OCI-LY1 (cell line): ENCODE results near the gene HDLBP.

Source experiments
- H2AFZ ChIP-seq: fragments of 200-600 bp; sonication (generic), shearing (Covaris generic); 2 replicates; pipeline ENCODE4 v1.6.0; 2014; ENCODE audit warnings: antibody characterized with exemption, mild to moderate bottlenecking, low read length
- H3F3A ChIP-seq: fragments of 200-600 bp; sonication (generic), shearing (Covaris generic); 2 replicates; pipeline ENCODE4 v1.6.0; 2014; ENCODE audit warnings: mild to moderate bottlenecking, antibody characterized with exemption, low read length, moderate library complexity; ENCODE audit not compliant: insufficient read depth
- H3K27ac ChIP-seq: fragments of 200-600 bp; sonication (generic); 2 replicates; pipeline ENCODE4 v1.5.1; 2014; ENCODE audit warnings: low read length, mixed run types, mild to moderate bottlenecking, low read depth; ENCODE audit not compliant: poor library complexity, severe bottlenecking
- H3K27me3 ChIP-seq: fragments of 200-600 bp; sonication (generic); 2 replicates; pipeline ENCODE4 v1.6.0; 2014; ENCODE audit warnings: antibody characterized with exemption, mild to moderate bottlenecking, low read length, moderate library complexity; ENCODE audit not compliant: insufficient read depth
- H3K36me3 ChIP-seq: fragments of 200-600 bp; sonication (generic); 2 replicates; pipeline ENCODE4 v1.6.1; 2014; ENCODE audit warnings: mild to moderate bottlenecking, antibody characterized with exemption, low read length, moderate library complexity, mixed read lengths; ENCODE audit not compliant: insufficient read depth
- H3K4me1 ChIP-seq: fragments of 200-600 bp; sonication (generic); 2 replicates; pipeline ENCODE4 v1.5.1; 2014; ENCODE audit warnings: mild to moderate bottlenecking, low read length, moderate library complexity; ENCODE audit not compliant: insufficient read depth, severe bottlenecking
- H3K4me2 ChIP-seq: fragments of 200-600 bp; sonication (generic), shearing (Covaris generic); 2 replicates; pipeline ENCODE4 v1.6.1; 2014; ENCODE audit warnings: low read length
- H3K4me3 ChIP-seq: fragments of 200-600 bp; sonication (generic); 2 replicates; pipeline ENCODE4 v1.5.1; 2014; ENCODE audit warnings: low read length, low read depth, mild to moderate bottlenecking, mixed read lengths; ENCODE audit not compliant: poor library complexity, severe bottlenecking
- H3K79me2 ChIP-seq: fragments of 200-600 bp; shearing (Covaris generic); 2 replicates; pipeline ENCODE4 v1.6.1; 2016; ENCODE audit warnings: mixed run types, low read length, mixed read lengths; ENCODE audit not compliant: insufficient read depth
- H3K9ac ChIP-seq: fragments of 200-600 bp; sonication (generic), shearing (Covaris generic); 2 replicates; pipeline ENCODE4 v1.6.1; 2014; ENCODE audit warnings: mild to moderate bottlenecking, low read length, mixed read lengths
- H3K9me2 ChIP-seq: fragments of 200-600 bp; sonication (generic), shearing (Covaris generic); 2 replicates; pipeline ENCODE4 v1.6.1; 2014; ENCODE audit warnings: low read depth, mild to moderate bottlenecking, low read length, mixed read lengths
- H3K9me3 ChIP-seq: fragments of 200-600 bp; shearing (Covaris generic); 2 replicates; pipeline ENCODE4 v1.6.1; 2014; ENCODE audit warnings: low read length, mixed read lengths
- H4K20me1 ChIP-seq: fragments of 200-600 bp; sonication (generic), shearing (Covaris generic); 2 replicates; pipeline ENCODE4 v1.6.0; 2016; ENCODE audit warnings: mild to moderate bottlenecking, low read length; ENCODE audit not compliant: insufficient read depth
- EZH2 ChIP-seq: fragments of 200-600 bp; sonication (generic), shearing (Covaris generic); IDR thresholded peaks from 2 replicates; pipeline ENCODE4 v1.8.0; 2017; ENCODE audit warnings: borderline replicate concordance, mixed run types, mild to moderate bottlenecking, antibody characterized with exemption, low read length, moderate library complexity, mixed read lengths
- TF ChIP-seq, protein P1 (sequence below): fragments of 200-600 bp; sonication (generic), shearing (Covaris generic); IDR thresholded peaks from 2 replicates; pipeline ENCODE4 v1.5.1; 2017; ENCODE audit warnings: mild to moderate bottlenecking, antibody characterized with exemption, low read length, moderate library complexity, mixed read lengths

The HDLBP gene

DNA sequence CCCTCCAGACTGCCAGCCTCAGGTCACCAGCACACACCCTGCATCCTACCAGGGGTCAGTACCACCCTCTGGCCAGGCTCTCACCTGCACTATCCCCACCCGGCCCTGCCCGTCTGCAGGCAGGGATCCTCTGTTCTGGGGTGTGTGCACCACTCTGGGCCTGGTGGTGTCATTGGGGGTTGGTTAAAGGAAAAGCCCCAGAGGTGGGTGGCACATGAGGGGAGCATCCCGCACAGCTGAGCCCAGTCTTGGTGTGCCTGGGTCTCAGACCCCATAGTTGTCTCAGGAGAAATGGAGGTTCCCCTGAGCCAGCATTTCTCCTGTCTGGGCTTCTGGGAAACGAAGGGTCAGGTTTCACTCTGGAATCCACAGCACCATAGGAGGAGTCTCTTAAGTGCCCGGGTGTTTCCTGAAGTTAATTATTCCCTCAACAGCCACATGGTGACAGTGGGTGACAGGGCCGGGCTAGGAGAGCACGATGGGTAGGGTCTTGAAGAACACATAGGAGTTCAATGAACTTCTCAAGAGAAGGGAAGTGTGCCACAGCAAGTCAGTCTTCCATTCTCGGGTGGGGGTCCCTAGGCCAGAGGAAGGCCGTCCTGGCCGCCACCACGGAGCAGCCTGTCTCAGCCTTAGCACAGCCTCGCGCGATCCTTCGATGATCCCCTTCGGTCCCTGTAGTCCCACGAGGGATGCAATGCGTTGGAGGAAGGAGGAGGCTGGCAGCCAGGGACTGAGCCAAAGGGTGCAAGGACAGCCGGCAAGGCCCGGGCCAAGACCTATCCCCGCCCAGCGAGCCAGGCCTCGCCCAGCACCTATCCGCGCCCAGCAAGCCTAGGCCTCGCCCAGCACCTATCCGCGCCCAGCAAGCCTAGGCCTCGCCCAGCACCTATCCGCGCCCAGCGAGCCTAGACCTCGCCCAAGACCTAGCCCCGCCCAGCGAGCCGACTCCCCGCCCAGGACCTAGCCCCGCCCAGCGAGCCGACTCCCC is 39.5 kb upstream of the HDLBP start:
- peak overlapping the region; percentile 54; the same call in 1 of the 2 replicates for H3K4me2 ChIP-seq
- peak overlapping the region; percentile 47 for H3K4me3 ChIP-seq
- H3K27me3 ChIP-seq, result no peaks in the 10 kb centered on the region; the same call in 1 of the 2 replicates
- H3K79me2 ChIP-seq, result no peaks in the 10 kb centered on the region
- H4K20me1 ChIP-seq, result no peaks in the 10 kb centered on the region
- H3K4me1 ChIP-seq, result peaks cover 17% of the 10 kb centered on the region
- H3K27ac ChIP-seq, result peak overlapping the region; percentile 45
- no peak overlapping the region for H3K9ac ChIP-seq
- H3K9me3 ChIP-seq, result no peaks in the 10 kb centered on the region
- no peaks in the 10 kb centered on the region for H3K9me2 ChIP-seq
- 0 out of 2 replicates have a peak, but pooled peaks cover 11% of the 10 kb centered on the region for H3F3A ChIP-seq
- H2AFZ ChIP-seq, result no peak overlapping the region
- no peak for TF ChIP-seq EZH2
- TF ChIP-seq, protein P1, sequence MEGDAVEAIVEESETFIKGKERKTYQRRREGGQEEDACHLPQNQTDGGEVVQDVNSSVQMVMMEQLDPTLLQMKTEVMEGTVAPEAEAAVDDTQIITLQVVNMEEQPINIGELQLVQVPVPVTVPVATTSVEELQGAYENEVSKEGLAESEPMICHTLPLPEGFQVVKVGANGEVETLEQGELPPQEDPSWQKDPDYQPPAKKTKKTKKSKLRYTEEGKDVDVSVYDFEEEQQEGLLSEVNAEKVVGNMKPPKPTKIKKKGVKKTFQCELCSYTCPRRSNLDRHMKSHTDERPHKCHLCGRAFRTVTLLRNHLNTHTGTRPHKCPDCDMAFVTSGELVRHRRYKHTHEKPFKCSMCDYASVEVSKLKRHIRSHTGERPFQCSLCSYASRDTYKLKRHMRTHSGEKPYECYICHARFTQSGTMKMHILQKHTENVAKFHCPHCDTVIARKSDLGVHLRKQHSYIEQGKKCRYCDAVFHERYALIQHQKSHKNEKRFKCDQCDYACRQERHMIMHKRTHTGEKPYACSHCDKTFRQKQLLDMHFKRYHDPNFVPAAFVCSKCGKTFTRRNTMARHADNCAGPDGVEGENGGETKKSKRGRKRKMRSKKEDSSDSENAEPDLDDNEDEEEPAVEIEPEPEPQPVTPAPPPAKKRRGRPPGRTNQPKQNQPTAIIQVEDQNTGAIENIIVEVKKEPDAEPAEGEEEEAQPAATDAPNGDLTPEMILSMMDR, result no peak
- peaks cover 53% of the 10 kb centered on the region for H3K36me3 ChIP-seq

DNA sequence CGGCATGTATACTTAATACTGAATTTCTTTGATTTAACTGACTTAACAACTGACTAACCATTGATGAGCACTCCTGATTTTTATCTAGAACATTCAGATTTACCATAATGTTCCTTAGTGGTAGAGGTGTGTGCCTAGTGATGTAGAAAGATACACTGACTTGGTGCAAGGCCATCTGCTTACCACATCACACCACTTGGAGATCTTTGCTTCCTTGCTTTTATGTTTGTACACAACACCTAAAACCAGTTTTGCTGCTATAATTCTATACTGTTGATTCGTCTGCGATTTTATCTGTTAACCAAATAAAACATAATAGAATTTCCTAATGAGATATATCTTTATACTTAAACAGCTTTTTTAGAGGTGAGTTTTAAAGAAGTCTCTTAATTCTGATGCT is 36.8 kb upstream of the HDLBP start:
- no peaks in the 10 kb centered on the region for H4K20me1 ChIP-seq
- 0 out of 2 replicates have a peak, but pooled peaks cover 11% of the 10 kb centered on the region for H3F3A ChIP-seq
- TF ChIP-seq EZH2, result no peak
- TF ChIP-seq, protein P1, result no peak
- no peaks in the 10 kb centered on the region for H3K9me3 ChIP-seq
- H3K4me2 ChIP-seq, result no peak overlapping the region
- H3K79me2 ChIP-seq, result no peaks in the 10 kb centered on the region
- H3K9ac ChIP-seq, result no peak overlapping the region
- H3K4me1 ChIP-seq, result peaks cover 15% of the 10 kb centered on the region
- H3K27ac ChIP-seq, result no peak overlapping the region
- H2AFZ ChIP-seq, result no peak overlapping the region
- H3K36me3 ChIP-seq, result peaks cover 78% of the 10 kb centered on the region
- H3K9me2 ChIP-seq, result no peaks in the 10 kb centered on the region
- H3K27me3 ChIP-seq, result no peaks in the 10 kb centered on the region
- H3K4me3 ChIP-seq, result no peak overlapping the region

DNA sequence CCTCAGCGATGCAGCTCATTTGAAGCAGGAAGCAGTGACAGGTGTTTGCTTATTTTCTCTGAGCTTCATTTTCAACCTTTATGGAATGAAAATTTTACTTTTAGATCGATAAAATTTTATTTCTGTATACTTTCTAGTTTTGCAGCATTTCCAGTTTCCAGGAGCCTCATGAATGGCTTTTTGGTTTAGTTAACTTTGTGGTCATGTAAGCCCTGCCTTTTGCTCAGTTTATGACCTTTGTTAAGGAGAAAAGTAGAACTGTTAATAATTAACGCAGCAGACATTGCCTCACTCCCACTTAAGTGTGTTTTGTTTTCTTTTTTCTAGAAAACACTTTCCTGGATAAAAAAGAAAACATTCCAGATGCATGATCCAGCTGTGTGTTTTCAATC is 36.2 kb upstream of the HDLBP start:
- peaks cover 9% of the 10 kb centered on the region for H3K4me1 ChIP-seq

More for the DNA sequence above, 36.2 kb upstream of the HDLBP start:
- Histone ChIP-seq H2AFZ (no peak overlapping the region), H3K9me2 (no peaks in the 10 kb centered on the region), H3K79me2 (no peaks in the 10 kb centered on the region), H3K27me3 (no peaks in the 10 kb centered on the region), H3K9me3 (no peaks in the 10 kb centered on the region), H3K4me2 (no peak overlapping the region), H4K20me1 (no peaks in the 10 kb centered on the region), H3K36me3 (peaks cover 84% of the 10 kb centered on the region), H3K9ac (no peak overlapping the region), H3K27ac (no peak overlapping the region), H3F3A (0 out of 2 replicates have a peak, but pooled peaks cover 11% of the 10 kb centered on the region), H3K4me3 (no peak overlapping the region)
- TF ChIP-seq, protein P1, result no peak
- TF ChIP-seq EZH2, result no peak
